HUES64 (cell line): Measurements from ENCODE around the gene TMEM270.

ENCODE experiments used
- H3K27ac ChIP-seq: 2 replicates; pipeline ENCODE4 v1.7.0; 2013; ENCODE audit warnings: low read depth, low read length, inconsistent platforms
- H3K27me3 ChIP-seq: 2 replicates; pipeline ENCODE4 v1.6.1; 2013; ENCODE audit warnings: mild to moderate bottlenecking, low read length; ENCODE audit not compliant: insufficient read depth
- H3K36me3 ChIP-seq: 2 replicates; pipeline ENCODE4 v1.6.1; 2013; ENCODE audit warnings: mild to moderate bottlenecking, low read length; ENCODE audit not compliant: insufficient read depth
- H3K4me1 ChIP-seq: 2 replicates; pipeline ENCODE4 v1.6.1; 2013; ENCODE audit warnings: mild to moderate bottlenecking, low read length, moderate library complexity; ENCODE audit not compliant: insufficient read depth
- H3K4me3 ChIP-seq: 2 replicates; pipeline ENCODE4 v1.5.1; 2013; ENCODE audit warnings: mild to moderate bottlenecking, low read length, moderate library complexity
- H3K9ac ChIP-seq: 2 replicates; pipeline ENCODE4 v1.6.1; 2013; ENCODE audit warnings: mild to moderate bottlenecking, low read depth, low read length
- H3K9me3 ChIP-seq: 2 replicates; pipeline ENCODE4 v1.6.1; 2013; ENCODE audit warnings: low read depth, low read length; ENCODE audit not compliant: insufficient read depth
- WGBS: fragments of 150-250, 120-280 bp; methylation state at CpG from one replicate; pipeline ENCODE4 v1.1.7; 2013; ENCODE audit warnings: missing lambda C conversion rate; 5-methylcytosine and 5-hydroxymethylcytosine counted together

TMEM270 gene

DNA sequence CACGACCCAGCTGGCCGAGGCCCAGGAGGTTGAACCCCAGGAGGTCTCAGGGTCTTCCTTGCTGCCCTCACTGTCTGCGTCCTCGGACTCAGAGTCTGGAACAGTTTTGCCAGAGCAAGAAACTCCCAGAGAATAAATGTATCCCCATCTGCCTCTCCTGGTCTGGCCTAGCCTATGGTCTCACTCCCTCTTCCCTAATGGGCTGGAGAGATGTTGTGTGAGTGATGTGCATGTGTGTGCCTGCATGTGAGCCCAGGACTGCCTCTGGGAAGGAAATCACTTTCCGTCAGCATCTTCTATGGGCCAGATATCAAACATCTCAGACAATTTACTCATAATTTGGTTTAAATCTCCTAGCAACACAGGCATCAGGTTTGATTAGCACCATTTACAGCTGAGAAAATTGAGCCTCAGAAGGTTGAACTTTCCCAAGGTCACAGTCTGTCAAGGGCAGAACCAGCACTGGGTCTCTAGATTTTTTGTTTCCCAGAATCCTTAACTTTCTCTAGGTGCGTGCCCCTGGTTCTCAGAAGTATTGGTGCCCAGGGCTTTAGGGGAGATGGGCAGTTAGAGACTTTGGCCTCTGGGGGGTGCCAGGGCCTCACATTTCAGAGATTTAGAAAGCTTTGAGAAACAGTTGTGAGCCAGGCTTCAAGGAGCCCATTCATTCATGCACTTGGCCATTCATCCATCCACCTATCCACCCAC is 4.9 kb downstream of the TMEM270 start:
- Histone ChIP-seq H3K4me3 (no peak overlapping the region), H3K9ac (no peak overlapping the region), H3K27ac (no peak overlapping the region), H3K36me3 (no peaks in the 10 kb centered on the region), H3K27me3 (no peaks in the 10 kb centered on the region), H3K4me1 (peaks cover 12% of the 10 kb centered on the region; the same call in 1 of the 2 replicates), H3K9me3 (no peaks in the 10 kb centered on the region)
- WGBS = 81% methylated on average over 6 of the region's 6 CpGs

GRCh38 chr7:73866446-73866767 is 5.4 kb downstream of the TMEM270 start:
- Histone ChIP-seq H3K36me3 (no peaks in the 10 kb centered on the region), H3K4me3 (no peak overlapping the region), H3K27ac (no peak overlapping the region), H3K4me1 (peaks cover 12% of the 10 kb centered on the region; the same call in 1 of the 2 replicates), H3K27me3 (no peaks in the 10 kb centered on the region), H3K9ac (no peak overlapping the region), H3K9me3 (no peaks in the 10 kb centered on the region)
- 86% methylated on average over 1 of the region's 1 CpG for WGBS

DNA sequence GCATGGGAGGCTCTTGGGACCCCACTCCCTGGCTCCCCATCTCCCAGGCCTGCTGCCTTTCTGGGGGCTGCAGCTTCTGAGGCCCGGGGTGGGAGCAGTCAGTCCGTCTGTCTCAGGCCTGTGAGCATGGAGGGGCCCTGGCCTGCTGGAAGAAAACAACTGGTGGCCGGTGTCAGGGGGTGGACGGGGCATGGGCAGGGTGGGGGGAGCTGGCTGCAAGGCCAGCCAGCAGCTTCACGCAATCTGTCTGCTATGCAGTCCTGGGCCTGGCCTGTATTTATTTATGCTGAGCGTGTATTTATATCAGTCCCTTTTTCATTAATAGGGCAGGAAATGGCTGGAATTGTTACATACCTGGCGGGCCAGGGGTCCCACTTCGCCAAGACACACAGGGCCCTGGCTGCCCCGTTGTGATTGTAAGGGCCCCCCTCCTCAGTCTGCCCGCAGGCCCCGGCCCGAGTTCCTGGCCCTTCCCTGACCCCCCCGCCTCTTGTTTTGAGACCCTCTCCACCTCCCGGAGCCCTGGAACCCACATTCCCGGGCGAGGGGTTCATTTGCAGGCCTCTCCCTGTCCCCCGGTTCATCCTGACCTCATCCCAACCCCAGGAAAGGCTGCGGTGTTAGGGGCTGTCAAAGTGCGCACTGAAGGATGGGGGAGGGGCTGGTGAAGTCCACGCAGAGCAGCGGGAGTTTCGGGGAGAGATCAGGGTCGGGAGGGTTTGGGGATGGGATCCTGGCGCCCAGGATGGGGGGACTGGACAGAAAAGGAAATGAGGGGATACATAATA is 8.2 kb downstream of the TMEM270 start:
- H3K4me1 ChIP-seq = peaks cover 12% of the 10 kb centered on the region; the same call in 1 of the 2 replicates
- H3K27me3 ChIP-seq = no peaks in the 10 kb centered on the region
- no peak overlapping the region for H3K9ac ChIP-seq
- H3K4me3 ChIP-seq = no peak overlapping the region
- H3K9me3 ChIP-seq = no peaks in the 10 kb centered on the region
- WGBS = 75% methylated on average over 23 of the region's 24 CpGs
- H3K36me3 ChIP-seq = no peaks in the 10 kb centered on the region
- H3K27ac ChIP-seq = no peak overlapping the region

- Histone ChIP-seq H3K36me3 (no peaks in the 10 kb centered on the region), H3K27ac (no peak overlapping the region), H3K4me3 (no peak overlapping the region), H3K4me1 (peaks cover 12% of the 10 kb centered on the region; the same call in 1 of the 2 replicates), H3K27me3 (no peaks in the 10 kb centered on the region), H3K9me3 (no peaks in the 10 kb centered on the region), H3K9ac (no peak overlapping the region; the same call in 1 of the 2 replicates)
- WGBS = 68% methylated on average over 15 of the region's 15 CpGs
Observed at GRCh38 chr7:73870041-73870492, 9.1 kb downstream of the TMEM270 start.

DNA sequence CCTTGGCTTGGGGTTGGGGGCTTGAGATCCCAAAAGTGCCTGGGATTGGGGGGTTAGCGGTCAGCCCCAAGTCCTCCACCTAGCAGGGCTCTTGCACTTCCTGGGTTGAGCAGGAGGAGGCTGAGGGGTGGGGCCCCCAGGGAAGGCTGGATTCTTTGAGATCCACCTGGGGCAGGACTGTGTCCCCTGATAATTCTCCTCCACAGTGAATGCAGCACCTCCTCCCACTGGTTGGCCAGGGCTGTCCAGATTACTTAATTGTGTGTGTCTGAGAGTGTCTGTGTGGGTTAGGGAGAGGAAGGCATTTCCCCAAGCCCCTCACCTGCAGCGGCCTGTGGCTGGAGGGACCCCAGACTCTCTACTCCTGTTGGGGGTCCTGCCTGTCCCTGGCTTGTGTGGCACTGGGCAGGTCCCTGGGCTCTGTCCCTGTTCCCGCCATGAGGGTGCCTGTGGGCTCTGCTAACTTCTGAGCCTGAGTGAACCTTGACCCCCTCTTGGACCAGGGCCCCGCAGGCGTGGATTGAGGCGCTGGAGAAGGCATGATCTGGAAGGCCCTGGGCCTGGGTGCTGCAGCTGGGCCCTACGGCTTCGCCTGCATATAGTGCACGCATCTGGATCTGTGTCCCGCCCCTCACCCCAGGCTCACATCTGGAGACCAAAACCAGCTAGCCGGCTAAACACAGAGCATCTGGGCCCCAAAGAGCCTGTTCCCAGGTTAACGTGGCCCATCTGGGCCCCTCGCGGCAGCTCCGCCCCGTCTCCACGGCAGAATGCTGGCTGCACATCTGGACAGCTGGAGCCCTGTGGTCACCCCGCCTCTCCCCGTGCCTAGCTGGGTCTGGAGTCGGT is 10.4 kb downstream of the TMEM270 start:
- no peaks in the 10 kb centered on the region for H3K27me3 ChIP-seq
- H3K27ac ChIP-seq = no peak overlapping the region
- no peak overlapping the region for H3K4me3 ChIP-seq
- peaks cover 12% of the 10 kb centered on the region; the same call in 1 of the 2 replicates for H3K4me1 ChIP-seq
- no peaks in the 10 kb centered on the region for H3K9me3 ChIP-seq
- WGBS = 89% methylated on average over 20 of the region's 20 CpGs
- no peaks in the 10 kb centered on the region for H3K36me3 ChIP-seq
- no peak overlapping the region for H3K9ac ChIP-seq

DNA sequence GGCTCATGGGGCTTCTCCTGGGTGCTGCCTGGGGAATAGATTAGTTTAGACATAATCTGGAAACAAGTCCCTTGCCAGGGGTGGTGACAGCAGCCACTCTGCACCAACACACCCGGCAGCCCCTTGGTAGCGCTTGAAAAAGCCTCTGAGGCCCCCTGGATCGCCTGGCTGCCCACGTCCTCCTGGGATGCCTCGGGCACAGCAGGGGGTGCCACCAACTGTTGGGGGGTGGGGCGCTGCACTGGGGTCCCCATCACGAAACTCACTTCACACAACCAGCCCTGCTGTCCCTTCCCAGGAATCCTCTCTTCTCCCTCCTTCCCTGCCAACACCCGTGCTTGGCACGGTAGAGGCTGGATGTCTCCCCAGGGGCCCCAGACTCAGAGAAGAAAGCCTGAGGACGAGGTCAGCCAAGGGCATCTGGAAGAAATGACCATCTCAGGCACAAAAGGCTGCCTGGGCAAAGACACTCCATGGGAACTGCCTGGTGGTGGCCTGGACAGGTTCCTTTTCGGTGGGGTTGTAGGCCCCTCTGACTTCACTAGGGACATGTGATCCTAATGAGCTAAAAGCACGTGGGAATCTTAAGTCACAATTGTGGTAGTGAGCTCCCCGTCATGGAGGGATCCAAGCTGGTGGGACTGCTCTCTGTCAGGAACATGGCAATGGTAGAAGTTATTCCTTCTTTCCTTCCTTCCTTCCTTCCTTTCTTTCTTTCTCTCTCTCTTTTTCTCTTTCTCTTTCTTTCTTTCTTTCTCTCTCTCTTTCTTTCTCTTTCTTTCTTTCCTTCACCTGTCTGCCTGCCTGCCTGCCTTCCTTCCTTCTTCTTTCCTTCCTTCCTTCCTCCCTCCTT is 11.3 kb downstream of the TMEM270 start:
- no peak overlapping the region for H3K9ac ChIP-seq
- no peak overlapping the region for H3K27ac ChIP-seq
- no peak overlapping the region for H3K4me3 ChIP-seq
- no peaks in the 10 kb centered on the region for H3K27me3 ChIP-seq
- 86% methylated on average over 13 of the region's 13 CpGs for WGBS
- H3K9me3 ChIP-seq = no peaks in the 10 kb centered on the region
- H3K4me1 ChIP-seq = peaks cover 12% of the 10 kb centered on the region; the same call in 1 of the 2 replicates
- no peaks in the 10 kb centered on the region for H3K36me3 ChIP-seq

- no peaks in the 10 kb centered on the region for H3K27me3 ChIP-seq
- H3K4me3 ChIP-seq = no peak overlapping the region
- no peak overlapping the region for H3K9ac ChIP-seq
- no peak overlapping the region for H3K27ac ChIP-seq
- no peaks in the 10 kb centered on the region for H3K4me1 ChIP-seq
- H3K9me3 ChIP-seq = no peaks in the 10 kb centered on the region
- 93% methylated on average over 8 of the region's 8 CpGs for WGBS
- H3K36me3 ChIP-seq = no peaks in the 10 kb centered on the region
Observed at GRCh38 chr7:73876361-73876760, 15.4 kb downstream of the TMEM270 start.

- Histone ChIP-seq H3K4me1 (no peaks in the 10 kb centered on the region), H3K36me3 (no peaks in the 10 kb centered on the region), H3K27me3 (no peaks in the 10 kb centered on the region), H3K4me3 (no peak overlapping the region), H3K9me3 (no peaks in the 10 kb centered on the region), H3K9ac (no peak overlapping the region), H3K27ac (no peak overlapping the region)
- 86% methylated on average over 12 of the region's 12 CpGs for WGBS
Observed at GRCh38 chr7:73876973-73877372, 16.0 kb downstream of the TMEM270 start.

GRCh38 chr7:73879977-73880681 is 19.2 kb downstream of the TMEM270 start:
- Histone ChIP-seq H3K9me3 (no peaks in the 10 kb centered on the region), H3K4me3 (no peak overlapping the region), H3K27ac (no peak overlapping the region), H3K36me3 (no peaks in the 10 kb centered on the region), H3K27me3 (no peaks in the 10 kb centered on the region), H3K9ac (no peak overlapping the region), H3K4me1 (no peaks in the 10 kb centered on the region)
- 79% methylated on average over 18 of the region's 18 CpGs for WGBS

- no peaks in the 10 kb centered on the region for H3K9me3 ChIP-seq
- H3K4me3 ChIP-seq = no peak overlapping the region
- H3K27me3 ChIP-seq = no peaks in the 10 kb centered on the region
- no peak overlapping the region for H3K27ac ChIP-seq
- WGBS = 93% methylated on average over 13 of the region's 13 CpGs
- no peaks in the 10 kb centered on the region for H3K4me1 ChIP-seq
- H3K36me3 ChIP-seq = no peaks in the 10 kb centered on the region
- no peak overlapping the region for H3K9ac ChIP-seq
Observed at GRCh38 chr7:73880755-73881328, 19.9 kb downstream of the TMEM270 start.
